Neural cell (in vitro differentiated cells): ENCODE data around the gene SPATA9.

Experiments used
- EP300 ChIP-seq: fragments of 450-650 bp; conservative IDR thresholded peaks from 2 replicates; pipeline ENCODE4 v1.6.1; 2014; ENCODE audit warnings: antibody characterized with exemption, mild to moderate bottlenecking, moderate library complexity; ENCODE audit not compliant: poor library complexity, severe bottlenecking
- EZH2 ChIP-seq: fragments of 200-600, 300-800 bp; shearing (Covaris generic), sonication (generic); IDR thresholded peaks from 2 replicates; pipeline ENCODE4 v1.6.1; 2014; ENCODE audit warnings: antibody characterized with exemption, low read length, borderline replicate concordance, mild to moderate bottlenecking; ENCODE audit not compliant: insufficient read depth, poor library complexity, severe bottlenecking
- MXI1 ChIP-seq: fragments of 450-650 bp; conservative IDR thresholded peaks from 2 replicates; pipeline ENCODE4 v1.6.1; 2014; ENCODE audit warnings: antibody characterized with exemption, mild to moderate bottlenecking; ENCODE audit not compliant: poor library complexity, severe bottlenecking
- POLR2AphosphoS5 ChIP-seq: IDR thresholded peaks from 2 replicates; pipeline ENCODE4 v1.6.1; 2012
- RAD21 ChIP-seq: fragments of 450-650 bp; conservative IDR thresholded peaks from 2 replicates; pipeline ENCODE4 v1.6.1; 2014; ENCODE audit warnings: antibody characterized with exemption, mild to moderate bottlenecking, moderate library complexity
- TAF1 ChIP-seq: IDR thresholded peaks from 2 replicates; pipeline ENCODE4 v1.6.1; 2012; ENCODE audit warnings: low read depth
- TF ChIP-seq, protein P1 (sequence below): fragments of 450-650 bp; IDR thresholded peaks from 2 replicates; pipeline ENCODE4 v1.5.1; 2014; ENCODE audit warnings: antibody characterized with exemption, mild to moderate bottlenecking, moderate library complexity; ENCODE audit not compliant: poor library complexity, severe bottlenecking
- TF ChIP-seq, protein P2 (sequence below): IDR thresholded peaks from 2 replicates; pipeline ENCODE4 v1.6.1; 2012; ENCODE audit warnings: borderline replicate concordance

DNA sequence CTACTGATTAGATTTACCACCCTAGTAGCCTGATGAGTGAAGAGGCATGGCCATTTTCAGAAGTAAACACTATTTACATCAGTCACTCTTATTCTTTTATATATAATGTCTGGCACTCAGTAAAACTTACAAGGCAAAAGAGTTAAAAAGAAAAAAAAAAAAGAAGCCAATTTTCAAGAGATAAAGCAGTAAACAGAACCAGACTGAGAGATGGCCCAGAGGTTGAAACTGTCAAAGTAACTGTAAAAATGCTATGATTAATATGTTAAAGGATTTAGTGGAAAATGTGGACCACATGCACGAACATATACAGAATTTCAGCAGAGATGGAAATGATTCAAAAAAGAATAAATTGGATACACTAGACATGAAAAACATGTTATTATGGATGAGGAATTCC lies 69.3 kb downstream of the SPATA9 start:
- TF ChIP-seq POLR2AphosphoS5 (no peak), EZH2 (no peak), RAD21 (no peak), EP300 (no peak), TAF1 (no peak), MXI1 (no peak)
- TF ChIP-seq, protein P1, sequence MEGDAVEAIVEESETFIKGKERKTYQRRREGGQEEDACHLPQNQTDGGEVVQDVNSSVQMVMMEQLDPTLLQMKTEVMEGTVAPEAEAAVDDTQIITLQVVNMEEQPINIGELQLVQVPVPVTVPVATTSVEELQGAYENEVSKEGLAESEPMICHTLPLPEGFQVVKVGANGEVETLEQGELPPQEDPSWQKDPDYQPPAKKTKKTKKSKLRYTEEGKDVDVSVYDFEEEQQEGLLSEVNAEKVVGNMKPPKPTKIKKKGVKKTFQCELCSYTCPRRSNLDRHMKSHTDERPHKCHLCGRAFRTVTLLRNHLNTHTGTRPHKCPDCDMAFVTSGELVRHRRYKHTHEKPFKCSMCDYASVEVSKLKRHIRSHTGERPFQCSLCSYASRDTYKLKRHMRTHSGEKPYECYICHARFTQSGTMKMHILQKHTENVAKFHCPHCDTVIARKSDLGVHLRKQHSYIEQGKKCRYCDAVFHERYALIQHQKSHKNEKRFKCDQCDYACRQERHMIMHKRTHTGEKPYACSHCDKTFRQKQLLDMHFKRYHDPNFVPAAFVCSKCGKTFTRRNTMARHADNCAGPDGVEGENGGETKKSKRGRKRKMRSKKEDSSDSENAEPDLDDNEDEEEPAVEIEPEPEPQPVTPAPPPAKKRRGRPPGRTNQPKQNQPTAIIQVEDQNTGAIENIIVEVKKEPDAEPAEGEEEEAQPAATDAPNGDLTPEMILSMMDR: no peak
- TF ChIP-seq, protein P2, sequence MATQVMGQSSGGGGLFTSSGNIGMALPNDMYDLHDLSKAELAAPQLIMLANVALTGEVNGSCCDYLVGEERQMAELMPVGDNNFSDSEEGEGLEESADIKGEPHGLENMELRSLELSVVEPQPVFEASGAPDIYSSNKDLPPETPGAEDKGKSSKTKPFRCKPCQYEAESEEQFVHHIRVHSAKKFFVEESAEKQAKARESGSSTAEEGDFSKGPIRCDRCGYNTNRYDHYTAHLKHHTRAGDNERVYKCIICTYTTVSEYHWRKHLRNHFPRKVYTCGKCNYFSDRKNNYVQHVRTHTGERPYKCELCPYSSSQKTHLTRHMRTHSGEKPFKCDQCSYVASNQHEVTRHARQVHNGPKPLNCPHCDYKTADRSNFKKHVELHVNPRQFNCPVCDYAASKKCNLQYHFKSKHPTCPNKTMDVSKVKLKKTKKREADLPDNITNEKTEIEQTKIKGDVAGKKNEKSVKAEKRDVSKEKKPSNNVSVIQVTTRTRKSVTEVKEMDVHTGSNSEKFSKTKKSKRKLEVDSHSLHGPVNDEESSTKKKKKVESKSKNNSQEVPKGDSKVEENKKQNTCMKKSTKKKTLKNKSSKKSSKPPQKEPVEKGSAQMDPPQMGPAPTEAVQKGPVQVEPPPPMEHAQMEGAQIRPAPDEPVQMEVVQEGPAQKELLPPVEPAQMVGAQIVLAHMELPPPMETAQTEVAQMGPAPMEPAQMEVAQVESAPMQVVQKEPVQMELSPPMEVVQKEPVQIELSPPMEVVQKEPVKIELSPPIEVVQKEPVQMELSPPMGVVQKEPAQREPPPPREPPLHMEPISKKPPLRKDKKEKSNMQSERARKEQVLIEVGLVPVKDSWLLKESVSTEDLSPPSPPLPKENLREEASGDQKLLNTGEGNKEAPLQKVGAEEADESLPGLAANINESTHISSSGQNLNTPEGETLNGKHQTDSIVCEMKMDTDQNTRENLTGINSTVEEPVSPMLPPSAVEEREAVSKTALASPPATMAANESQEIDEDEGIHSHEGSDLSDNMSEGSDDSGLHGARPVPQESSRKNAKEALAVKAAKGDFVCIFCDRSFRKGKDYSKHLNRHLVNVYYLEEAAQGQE: no peak
